Measurements from ENCODE around the gene EPGN.

The EPGN gene

GRCh38 chr4:74307170-74307569 lies 1.1 kb upstream of the EPGN start:
- H3K4me1 ChIP-seq (ENCODE audit: control insufficient read depth, insufficient read depth, low read length) = no peaks in the 10 kb centered on the region
- H3K36me3 ChIP-seq (ENCODE audit: control insufficient read depth in 2 of 2, insufficient read depth in 2 of 2, low read length in 2 of 2) = no peaks in the 10 kb centered on the region
- H3K4me3 ChIP-seq (ENCODE audit: low read length in 2 of 2) = no peak overlapping the region
- H3K27me3 ChIP-seq (ENCODE audit: control insufficient read depth in 1 of 2, insufficient read depth in 2 of 2, low read length in 2 of 2) = no peaks in the 10 kb centered on the region
- H3K27ac ChIP-seq (ENCODE audit: low read length) = no peak overlapping the region
- H3K9me3 ChIP-seq (ENCODE audit: control insufficient read depth in 2 of 2, low read length in 2 of 2) = no peaks in the 10 kb centered on the region
- no peak overlapping the region for H3K9ac ChIP-seq (ENCODE audit: low read length in 2 of 2)

- Histone ChIP-seq H3K9ac (ENCODE audit: low read length in 2 of 2) (no peak overlapping the region), H3K27me3 (ENCODE audit: control insufficient read depth in 1 of 2, insufficient read depth in 2 of 2, low read length in 2 of 2) (no peaks in the 10 kb centered on the region), H3K36me3 (ENCODE audit: control insufficient read depth in 2 of 2, insufficient read depth in 2 of 2, low read length in 2 of 2) (no peaks in the 10 kb centered on the region)
Measured at GRCh38 chr4:74309223-74309622, 953 bp downstream of the EPGN start.

GRCh38 chr4:74311696-74312313 lies 3.5 kb downstream of the EPGN start:
- no peaks in the 10 kb centered on the region for H3K9me3 ChIP-seq (ENCODE audit: control insufficient read depth in 2 of 2, low read length in 2 of 2)
- H3K4me1 ChIP-seq (ENCODE audit: control insufficient read depth, insufficient read depth, low read length) = no peaks in the 10 kb centered on the region
- no peak overlapping the region for H3K9ac ChIP-seq (ENCODE audit: low read length in 2 of 2)
- H3K27me3 ChIP-seq (ENCODE audit: control insufficient read depth in 1 of 2, insufficient read depth in 2 of 2, low read length in 2 of 2) = no peaks in the 10 kb centered on the region
- no peak overlapping the region for H3K4me3 ChIP-seq (ENCODE audit: low read length in 2 of 2)
- H3K27ac ChIP-seq (ENCODE audit: low read length) = no peak overlapping the region
- no peaks in the 10 kb centered on the region for H3K36me3 ChIP-seq (ENCODE audit: control insufficient read depth in 2 of 2, insufficient read depth in 2 of 2, low read length in 2 of 2)

More at GRCh38 chr4:74309223-74309622, 953 bp downstream of the EPGN start:
- H3K4me1 ChIP-seq (ENCODE audit: control insufficient read depth, insufficient read depth, low read length) = no peaks in the 10 kb centered on the region
- no peak overlapping the region for H3K4me3 ChIP-seq (ENCODE audit: low read length in 2 of 2)
- no peaks in the 10 kb centered on the region for H3K9me3 ChIP-seq (ENCODE audit: control insufficient read depth in 2 of 2, low read length in 2 of 2)
- no peak overlapping the region for H3K27ac ChIP-seq (ENCODE audit: low read length)

- Histone ChIP-seq H3K9ac (ENCODE audit: low read length in 2 of 2) (no peak overlapping the region), H3K4me3 (ENCODE audit: low read length in 2 of 2) (no peak overlapping the region), H3K36me3 (ENCODE audit: control insufficient read depth in 2 of 2, insufficient read depth in 2 of 2, low read length in 2 of 2) (no peaks in the 10 kb centered on the region), H3K27me3 (ENCODE audit: control insufficient read depth in 1 of 2, insufficient read depth in 2 of 2, low read length in 2 of 2) (no peaks in the 10 kb centered on the region), H3K9me3 (ENCODE audit: control insufficient read depth in 2 of 2, low read length in 2 of 2) (no peaks in the 10 kb centered on the region), H3K4me1 (ENCODE audit: control insufficient read depth, insufficient read depth, low read length) (no peaks in the 10 kb centered on the region), H3K27ac (ENCODE audit: low read length) (no peak overlapping the region)
Measured at GRCh38 chr4:74314329-74314728, 6.1 kb downstream of the EPGN start.

- Histone ChIP-seq H3K9me3 (ENCODE audit: control insufficient read depth in 2 of 2, low read length in 2 of 2) (no peaks in the 10 kb centered on the region), H3K4me3 (ENCODE audit: low read length in 2 of 2) (no peak overlapping the region), H3K4me1 (ENCODE audit: control insufficient read depth, insufficient read depth, low read length) (no peaks in the 10 kb centered on the region), H3K36me3 (ENCODE audit: control insufficient read depth in 2 of 2, insufficient read depth in 2 of 2, low read length in 2 of 2) (no peaks in the 10 kb centered on the region), H3K27ac (ENCODE audit: low read length) (no peak overlapping the region), H3K9ac (ENCODE audit: low read length in 2 of 2) (no peak overlapping the region), H3K27me3 (ENCODE audit: control insufficient read depth in 1 of 2, insufficient read depth in 2 of 2, low read length in 2 of 2) (no peaks in the 10 kb centered on the region)
Measured at GRCh38 chr4:74314944-74315343, 6.7 kb downstream of the EPGN start.

GRCh38 chr4:74315376-74315775 lies 7.1 kb downstream of the EPGN start:
- H3K4me1 ChIP-seq (ENCODE audit: control insufficient read depth, insufficient read depth, low read length) = no peaks in the 10 kb centered on the region
- no peaks in the 10 kb centered on the region for H3K9me3 ChIP-seq (ENCODE audit: control insufficient read depth in 2 of 2, low read length in 2 of 2)
- no peaks in the 10 kb centered on the region for H3K36me3 ChIP-seq (ENCODE audit: control insufficient read depth in 2 of 2, insufficient read depth in 2 of 2, low read length in 2 of 2)
- H3K4me3 ChIP-seq (ENCODE audit: low read length in 2 of 2) = no peak overlapping the region
- H3K27me3 ChIP-seq (ENCODE audit: control insufficient read depth in 1 of 2, insufficient read depth in 2 of 2, low read length in 2 of 2) = no peaks in the 10 kb centered on the region
- no peak overlapping the region for H3K27ac ChIP-seq (ENCODE audit: low read length)
- no peak overlapping the region for H3K9ac ChIP-seq (ENCODE audit: low read length in 2 of 2)

GRCh38 chr4:74316397-74316796 lies 8.1 kb downstream of the EPGN start:
- Histone ChIP-seq H3K9me3 (ENCODE audit: control insufficient read depth in 2 of 2, low read length in 2 of 2) (no peaks in the 10 kb centered on the region), H3K36me3 (ENCODE audit: control insufficient read depth in 2 of 2, insufficient read depth in 2 of 2, low read length in 2 of 2) (no peaks in the 10 kb centered on the region), H3K27ac (ENCODE audit: low read length) (no peak overlapping the region), H3K4me1 (ENCODE audit: control insufficient read depth, insufficient read depth, low read length) (no peaks in the 10 kb centered on the region), H3K27me3 (ENCODE audit: control insufficient read depth in 1 of 2, insufficient read depth in 2 of 2, low read length in 2 of 2) (no peaks in the 10 kb centered on the region), H3K9ac (ENCODE audit: low read length in 2 of 2) (no peak overlapping the region), H3K4me3 (ENCODE audit: low read length in 2 of 2) (no peak overlapping the region)

GRCh38 chr4:74317616-74318246 lies 9.5 kb downstream of the EPGN start:
- Histone ChIP-seq H3K36me3 (ENCODE audit: control insufficient read depth in 2 of 2, insufficient read depth in 2 of 2, low read length in 2 of 2) (no peaks in the 10 kb centered on the region), H3K9me3 (ENCODE audit: control insufficient read depth in 2 of 2, low read length in 2 of 2) (no peaks in the 10 kb centered on the region), H3K27me3 (ENCODE audit: control insufficient read depth in 1 of 2, insufficient read depth in 2 of 2, low read length in 2 of 2) (no peaks in the 10 kb centered on the region), H3K4me3 (ENCODE audit: low read length in 2 of 2) (no peak overlapping the region), H3K4me1 (ENCODE audit: control insufficient read depth, insufficient read depth, low read length) (no peaks in the 10 kb centered on the region), H3K27ac (ENCODE audit: low read length) (no peak overlapping the region), H3K9ac (ENCODE audit: low read length in 2 of 2) (no peak overlapping the region)

- H3K4me1 ChIP-seq (ENCODE audit: control insufficient read depth, insufficient read depth, low read length) = no peaks in the 10 kb centered on the region
- H3K27ac ChIP-seq (ENCODE audit: low read length) = no peak overlapping the region
- H3K36me3 ChIP-seq (ENCODE audit: control insufficient read depth in 2 of 2, insufficient read depth in 2 of 2, low read length in 2 of 2) = no peaks in the 10 kb centered on the region
- no peak overlapping the region for H3K9ac ChIP-seq (ENCODE audit: low read length in 2 of 2)
- no peaks in the 10 kb centered on the region for H3K27me3 ChIP-seq (ENCODE audit: control insufficient read depth in 1 of 2, insufficient read depth in 2 of 2, low read length in 2 of 2)
- H3K9me3 ChIP-seq (ENCODE audit: control insufficient read depth in 2 of 2, low read length in 2 of 2) = no peaks in the 10 kb centered on the region
- no peak overlapping the region for H3K4me3 ChIP-seq (ENCODE audit: low read length in 2 of 2)
Measured at GRCh38 chr4:74318276-74318675, 10.0 kb downstream of the EPGN start.

GRCh38 chr4:74319470-74319869 lies 11.2 kb downstream of the EPGN start:
- Histone ChIP-seq H3K36me3 (ENCODE audit: control insufficient read depth in 2 of 2, insufficient read depth in 2 of 2, low read length in 2 of 2) (no peaks in the 10 kb centered on the region), H3K4me3 (ENCODE audit: low read length in 2 of 2) (no peak overlapping the region), H3K4me1 (ENCODE audit: control insufficient read depth, insufficient read depth, low read length) (no peaks in the 10 kb centered on the region), H3K27me3 (ENCODE audit: control insufficient read depth in 1 of 2, insufficient read depth in 2 of 2, low read length in 2 of 2) (no peaks in the 10 kb centered on the region), H3K9me3 (ENCODE audit: control insufficient read depth in 2 of 2, low read length in 2 of 2) (no peaks in the 10 kb centered on the region), H3K27ac (ENCODE audit: low read length) (no peak overlapping the region), H3K9ac (ENCODE audit: low read length in 2 of 2) (no peak overlapping the region)

- Histone ChIP-seq H3K4me3 (ENCODE audit: low read length in 2 of 2) (no peak overlapping the region), H3K36me3 (ENCODE audit: control insufficient read depth in 2 of 2, insufficient read depth in 2 of 2, low read length in 2 of 2) (no peaks in the 10 kb centered on the region), H3K9me3 (ENCODE audit: control insufficient read depth in 2 of 2, low read length in 2 of 2) (no peaks in the 10 kb centered on the region), H3K27me3 (ENCODE audit: control insufficient read depth in 1 of 2, insufficient read depth in 2 of 2, low read length in 2 of 2) (no peaks in the 10 kb centered on the region), H3K4me1 (ENCODE audit: control insufficient read depth, insufficient read depth, low read length) (no peaks in the 10 kb centered on the region), H3K27ac (ENCODE audit: low read length) (no peak overlapping the region), H3K9ac (ENCODE audit: low read length in 2 of 2) (no peak overlapping the region)
Measured at GRCh38 chr4:74320559-74321118, 12.4 kb downstream of the EPGN start.
